A673 (cell line): ENCODE data around the gene RABL2B. TPM values are rescaled to one million over a fixed set of nuclear protein-coding genes. Genes with fewer than 3 reads are reported as not detected.
"Not testable (repeated sequence)": the region's sequence is repeated elsewhere in the genome, so short reads cannot be mapped to it uniquely, and the experiment has no call there.

Source experiments
- BruUV-seq: library from RNA; stranded (reverse); fragments of 400-500 nt; replicated peaks from 2 replicates; lab custom pipeline; 2021; lab: Mats Ljungman, UMichigan
- CTCF ChIA-PET: fragments of 300-600 bp; sonication (Branson Sonifier 250); formaldehyde crosslinking; loops from one replicate; lab custom pipeline; 2022; ENCODE audit warnings: antibody characterized with exemption; lab: Charles Lee
- POLR2A ChIA-PET: fragments of 300-600 bp; sonication (Branson Sonifier 250); formaldehyde crosslinking; loops from one replicate; lab custom pipeline; 2022; ENCODE audit warnings: antibody characterized with exemption; ENCODE audit not compliant: low non-redundant PET; lab: Charles Lee
- DNase-seq: peaks from one replicate; pipeline ENCODE4 v3.0.0-alpha.2; 2015; ENCODE audit warnings: low spot score
- H3K27ac ChIP-seq: fragments of 200-600 bp; sonication (generic); 2 replicates; pipeline ENCODE4 v1.5.1; 2016; ENCODE audit warnings: mixed run types, low read depth, mild to moderate bottlenecking, mixed read lengths, antibody characterized with exemption, low read length; ENCODE audit not compliant: poor library complexity, severe bottlenecking
- H3K27me3 ChIP-seq: fragments of 200-600 bp; sonication (generic); replicated peaks from 2 replicates; pipeline ENCODE4 v1.6.1; 2017; ENCODE audit warnings: mixed run types, low read depth, mild to moderate bottlenecking, mixed read lengths, antibody characterized with exemption, low read length; ENCODE audit not compliant: insufficient read depth, poor library complexity
- H3K36me3 ChIP-seq: fragments of 200-600 bp; sonication (generic); 2 replicates; pipeline ENCODE4 v1.6.1; 2016; ENCODE audit warnings: mixed run types, mild to moderate bottlenecking, mixed read lengths, antibody characterized with exemption, low read length; ENCODE audit not compliant: insufficient read depth, poor library complexity, severe bottlenecking
- H3K4me1 ChIP-seq: fragments of 200-600 bp; sonication (generic); 2 replicates; pipeline ENCODE4 v1.6.1; 2017; ENCODE audit warnings: mixed run types, mild to moderate bottlenecking, mixed read lengths, antibody characterized with exemption, low read length; ENCODE audit not compliant: insufficient read depth, poor library complexity, severe bottlenecking
- H3K4me3 ChIP-seq: fragments of 200-600 bp; sonication (generic); 2 replicates; pipeline ENCODE4 v1.5.1; 2016; ENCODE audit warnings: low read depth, mixed run types, mild to moderate bottlenecking, mixed read lengths, low read length; ENCODE audit not compliant: poor library complexity, severe bottlenecking
- H3K9me3 ChIP-seq: fragments of 200-600 bp; sonication (generic); 2 replicates; pipeline ENCODE4 v1.6.1; 2016; ENCODE audit warnings: mixed run types, low read depth, mild to moderate bottlenecking, mixed read lengths, antibody characterized with exemption, low read length; ENCODE audit not compliant: poor library complexity, severe bottlenecking
- intact Hi-C: fragments of 100-400 bp; cut with micrococcal nuclease; formaldehyde crosslinking; loops from one replicate; pipeline ENCODE4 v1.10.0; 2022; ENCODE audit not compliant: unreplicated experiment
- total RNA-seq: library from RNA; stranded (reverse); gene quantifications from 2 replicates; pipeline ENCODE4 v1.2.3, GENCODE V29; 2021

RABL2B gene
- total RNA-seq, 1 experiment from 2014 or later = 36.8 TPM

GRCh38 chr22:50749302-50750074, 33.9 kb downstream of the RABL2B start:
- H3K4me3 ChIP-seq, POLR2A ChIA-PET, intact Hi-C loops, BruUV-seq, H3K9me3 ChIP-seq, H3K27me3 ChIP-seq, H3K4me1 ChIP-seq, H3K36me3 ChIP-seq, DNase-seq, CTCF ChIA-PET, H3K27ac ChIP-seq: not testable (repeated sequence)

- H3K4me1 ChIP-seq, DNase-seq, POLR2A ChIA-PET, BruUV-seq, H3K27ac ChIP-seq, H3K36me3 ChIP-seq, H3K9me3 ChIP-seq, H3K27me3 ChIP-seq, H3K4me3 ChIP-seq, CTCF ChIA-PET, intact Hi-C loops: not testable (repeated sequence)
Observed at GRCh38 chr22:50748630-50749029, 34.8 kb downstream of the RABL2B start.

GRCh38 chr22:50747521-50747920, 35.9 kb downstream of the RABL2B start:
- DNase-seq, intact Hi-C loops, H3K27ac ChIP-seq: not testable (repeated sequence)

GRCh38 chr22:50744424-50744823, 39.0 kb downstream of the RABL2B start:
- POLR2A ChIA-PET, intact Hi-C loops, CTCF ChIA-PET, BruUV-seq, H3K4me1 ChIP-seq, DNase-seq, H3K27me3 ChIP-seq, H3K9me3 ChIP-seq, H3K4me3 ChIP-seq, H3K36me3 ChIP-seq, H3K27ac ChIP-seq: not testable (repeated sequence)

More at GRCh38 chr22:50747521-50747920, 35.9 kb downstream of the RABL2B start:
- H3K4me1 ChIP-seq, POLR2A ChIA-PET, CTCF ChIA-PET, H3K36me3 ChIP-seq, H3K27me3 ChIP-seq, BruUV-seq, H3K4me3 ChIP-seq, H3K9me3 ChIP-seq: not testable (repeated sequence)

GRCh38 chr22:50740714-50741113, 42.7 kb downstream of the RABL2B start:
- H3K9me3 ChIP-seq, H3K27ac ChIP-seq, BruUV-seq, intact Hi-C loops, H3K27me3 ChIP-seq, H3K4me1 ChIP-seq, POLR2A ChIA-PET, H3K4me3 ChIP-seq, H3K36me3 ChIP-seq, DNase-seq: not testable (repeated sequence)
- CTCF ChIA-PET = interaction anchor here (0.5 kb wide), 1 partner anchor 120 kb away, joined by 3 read pairs; no protein-coding TSS in a partner anchor
